ENCODE measurements around the gene TTC32. TPM values are rescaled to one million over a fixed set of nuclear protein-coding genes. Genes with fewer than 3 reads are reported as not detected.
"Not testable (repeated sequence)": the region's sequence is repeated elsewhere in the genome, so short reads cannot be mapped to it uniquely, and the experiment has no call there.

TTC32 gene
- total and polyA plus RNA-seq, 7 donors: 3.7 to 22.1 (median 6.8) TPM

GRCh38 chr2:19882286-19882685 is 19.5 kb downstream of the TTC32 start:
- Histone ChIP-seq H3K27me3 (ENCODE audit: insufficient read depth in 3 of 3, low read length in 2 of 3) (no peaks in the 10 kb centered on the region), H3K36me3 (ENCODE audit: insufficient read depth in 1 of 2, low read depth in 1 of 2) (no peaks in the 10 kb centered on the region), H3K4me3 (no peak overlapping the region), H3K9me3 (no peaks in the 10 kb centered on the region), H3K4me1 (no peaks in the 10 kb centered on the region), H3K27ac (no peak overlapping the region)
- TF ChIP-seq CTCF (IDR thresholded peaks at IDR 0.05): no peak
- 90 to 93% (median 92%) methylated on average over 2 of the region's 2 CpGs for WGBS, 3 donors
- intact Hi-C loops (cut with DNase I): no loop called here
- DNase-seq: no peak
- no peak for ATAC-seq

GRCh38 chr2:19881908-19882265 is 19.9 kb downstream of the TTC32 start:
- Histone ChIP-seq H3K4me1 (no peaks in the 10 kb centered on the region), H3K4me3 (no peak overlapping the region), H3K36me3 (ENCODE audit: insufficient read depth in 1 of 2, low read depth in 1 of 2) (no peaks in the 10 kb centered on the region), H3K27ac (no peak overlapping the region), H3K9me3 (no peaks in the 10 kb centered on the region), H3K27me3 (ENCODE audit: insufficient read depth in 3 of 3, low read length in 2 of 3) (no peaks in the 10 kb centered on the region)
- ATAC-seq (no peak), DNase-seq (no peak)
- 45 to 65% (median 52%) methylated on average over 2 of the region's 2 CpGs for WGBS, 3 donors
- TF ChIP-seq CTCF (IDR thresholded peaks at IDR 0.05): no peak
- intact Hi-C loops (cut with DNase I): no loop called here

GRCh38 chr2:19881221-19881907 is 20.4 kb downstream of the TTC32 start:
- Histone ChIP-seq H3K4me1 (no peaks in the 10 kb centered on the region), H3K4me3 (no peak overlapping the region), H3K9me3 (no peaks in the 10 kb centered on the region), H3K27ac (no peak overlapping the region), H3K36me3 (ENCODE audit: insufficient read depth in 1 of 2, low read depth in 1 of 2) (no peaks in the 10 kb centered on the region), H3K27me3 (ENCODE audit: insufficient read depth in 3 of 3, low read length in 2 of 3) (no peaks in the 10 kb centered on the region)
- intact Hi-C loops (cut with DNase I): no loop called here
- no peak for DNase-seq
- 82 to 94% (median 88%) methylated on average over 2 of the region's 2 CpGs for WGBS, 3 donors
- TF ChIP-seq CTCF (IDR thresholded peaks at IDR 0.05): no peak
- ATAC-seq: no peak

- H3K9me3 ChIP-seq; H3K27ac ChIP-seq; DNase-seq; H3K36me3 ChIP-seq (ENCODE audit: insufficient read depth in 1 of 2, low read depth in 1 of 2); H3K4me1 ChIP-seq; H3K4me3 ChIP-seq; H3K27me3 ChIP-seq (ENCODE audit: insufficient read depth in 3 of 3, low read length in 2 of 3); ATAC-seq: not testable (repeated sequence)
- intact Hi-C loops (cut with DNase I): loop anchor here in 1 of 2 donors (1.0 kb wide), 1 partner anchor 9 kb away; no protein-coding TSS in a partner anchor
Observed at GRCh38 chr2:19880191-19880590, 21.6 kb downstream of the TTC32 start.

- Histone ChIP-seq H3K9me3 (no peaks in the 10 kb centered on the region), H3K4me1 (no peaks in the 10 kb centered on the region), H3K36me3 (ENCODE audit: insufficient read depth in 1 of 2, low read depth in 1 of 2) (no peaks in the 10 kb centered on the region), H3K4me3 (no peak overlapping the region), H3K27ac (no peak overlapping the region), H3K27me3 (ENCODE audit: insufficient read depth in 3 of 3, low read length in 2 of 3) (no peaks in the 10 kb centered on the region)
- TF ChIP-seq CTCF (IDR thresholded peaks at IDR 0.05): no peak
- intact Hi-C loops (cut with DNase I): no loop called here
- DNase-seq (no peak), ATAC-seq (no peak)
- WGBS, 3 donors: 76 to 82% (median 79%) methylated on average over 3 of the region's 3 CpGs
Observed at GRCh38 chr2:19879120-19879519, 22.7 kb downstream of the TTC32 start.

All from psoas muscle (tissue), 8 donors.